Small intestine (tissue), 7 donors: Measurements from ENCODE around the gene SPEN. TPM values are rescaled to one million over a fixed set of nuclear protein-coding genes. Genes with fewer than 3 reads are reported as not detected.

ENCODE experiments used
- DNase-seq, 2 donors: peaks; one replicate each; pipeline versions ENCODE4 v3.0.0 to v3.0.0-alpha.2; 2013
- FAIRE-seq: peaks from 2 replicates; lab custom pipeline; 2012; peaks lifted over from hg19 to GRCh38; lab: Jason Lieb, UNC
- H3K27ac ChIP-seq, 3 donors: one replicate each; pipeline ENCODE4 v1.5.1; 2013; ENCODE audit warnings: low read length in 2 of 3, mild to moderate bottlenecking in 2 of 3, control low read depth in 1 of 3, inconsistent platforms in 1 of 3, low read depth in 1 of 3, moderate library complexity in 1 of 3
- H3K27me3 ChIP-seq, 3 donors: one replicate each; pipeline ENCODE4 v1.6.1; 2013; ENCODE audit warnings: low read length in 3 of 3, inconsistent platforms in 1 of 3; ENCODE audit not compliant: control insufficient read depth in 3 of 3, insufficient read depth in 3 of 3
- H3K36me3 ChIP-seq, 3 donors: one replicate each; pipeline ENCODE4 v1.6.1; 2013; ENCODE audit warnings: low read length in 3 of 3, inconsistent platforms in 1 of 3, low read depth in 1 of 3, mild to moderate bottlenecking in 1 of 3, moderate library complexity in 1 of 3; ENCODE audit not compliant: control insufficient read depth in 3 of 3, insufficient read depth in 2 of 3
- H3K4me1 ChIP-seq, 3 donors: one replicate each; pipeline ENCODE4 v1.6.1; 2013; ENCODE audit warnings: low read length in 2 of 3, inconsistent platforms in 1 of 3, low read depth in 1 of 3, mild to moderate bottlenecking in 1 of 3, moderate library complexity in 1 of 3; ENCODE audit not compliant: control insufficient read depth in 3 of 3, insufficient read depth in 2 of 3
- H3K4me3 ChIP-seq, 3 donors: one replicate each; pipeline ENCODE4 v1.5.1; 2013; ENCODE audit warnings: low read length in 3 of 3, control low read depth in 1 of 3, inconsistent platforms in 1 of 3, low read depth in 1 of 3, mild to moderate bottlenecking in 1 of 3, moderate library complexity in 1 of 3
- H3K9me3 ChIP-seq, 2 donors: one replicate each; pipeline ENCODE4 v1.6.1; 2013; ENCODE audit warnings: low read depth in 1 of 2, low read length in 1 of 2; ENCODE audit not compliant: control insufficient read depth in 2 of 2, insufficient read depth in 1 of 2
- WGBS, 3 donors: extraction: QIAGEN DNeasy Blood & Tissue Kit; methylation state at CpG; one replicate each; pipeline ENCODE4 v1.1.7; 2013; 5-methylcytosine and 5-hydroxymethylcytosine counted together
- polyA plus RNA-seq, 4 donors: library from polyadenylated mRNA; stranded (reverse) in 3 of 4; unstranded in 1 of 4; fragments of 200-250 nt in 3 of 4; fragments of 120-200 nt in 1 of 4; gene quantifications; one replicate each; pipeline versions ENCODE4 v1.2.1 to v1.2.3, GENCODE V29; 2013
- donor health status: healthy with polysubstance abuse.
- donor health status: control.
- donor health status: control.
- donor health status: Bipolar disorder and iron deficiency.
- donor health status: healthy.

The SPEN gene
- polyA plus RNA-seq, 4 donors: 12.2 to 48.8 (median 15.9) TPM

- H3K4me1 ChIP-seq: peaks cover 0 to 4% (median 0%) of the 10 kb centered on the region in 3 donors
- no peaks in the 10 kb centered on the region for H3K27me3 ChIP-seq
- no peaks in the 10 kb centered on the region for H3K9me3 ChIP-seq
- 24 to 48% (median 37%) methylated on average over 1 of the region's 1 CpG for WGBS, 3 donors
- no peak overlapping the region for H3K27ac ChIP-seq
- FAIRE-seq: no peak
- no peak overlapping the region for H3K4me3 ChIP-seq
- DNase-seq: no peak
- H3K36me3 ChIP-seq: peaks cover 0 to 20% (median 13%) of the 10 kb centered on the region in 3 donors
Measured at GRCh38 chr1:15874471-15874870, 27.0 kb downstream of the SPEN start.

GRCh38 chr1:15876357-15877055 is 29.0 kb downstream of the SPEN start:
- no peak overlapping the region for H3K4me3 ChIP-seq
- H3K9me3 ChIP-seq: no peaks in the 10 kb centered on the region
- DNase-seq (peak in 1 of 2 donors; percentile 26), FAIRE-seq (no peak)
- H3K27ac ChIP-seq: no peak overlapping the region
- H3K4me1 ChIP-seq: no peaks in the 10 kb centered on the region
- peaks cover 0 to 25% (median 13%) of the 10 kb centered on the region in 3 donors for H3K36me3 ChIP-seq
- WGBS, 3 donors: 88 to 92% (median 91%) methylated on average over 12 of the region's 12 CpGs
- H3K27me3 ChIP-seq: no peaks in the 10 kb centered on the region

GRCh38 chr1:15881961-15882360 is 34.5 kb downstream of the SPEN start:
- Histone ChIP-seq H3K27ac (no peak overlapping the region), H3K36me3 (peaks cover 0 to 20% (median 3%) of the 10 kb centered on the region in 3 donors), H3K4me1 (peaks cover 2 to 13% (median 4%) of the 10 kb centered on the region in 3 donors), H3K4me3 (no peak overlapping the region), H3K9me3 (no peaks in the 10 kb centered on the region), H3K27me3 (no peaks in the 10 kb centered on the region)
- DNase-seq (no peak), FAIRE-seq (no peak)
- 90 to 92% (median 92%) methylated on average over 5 of the region's 5 CpGs for WGBS, 3 donors

- H3K4me3 ChIP-seq: no peak overlapping the region
- H3K9me3 ChIP-seq: no peaks in the 10 kb centered on the region
- H3K36me3 ChIP-seq: peaks cover 0 to 16% (median 0%) of the 10 kb centered on the region in 3 donors
- H3K27me3 ChIP-seq: no peaks in the 10 kb centered on the region
- FAIRE-seq: no peak
- peaks cover 2 to 15% (median 4%) of the 10 kb centered on the region in 3 donors for H3K4me1 ChIP-seq
- DNase-seq: no peak
- no peak overlapping the region for H3K27ac ChIP-seq
- 95 to 100% (median 97%) methylated on average over 2 of the region's 2 CpGs for WGBS, 3 donors
Measured at GRCh38 chr1:15882665-15883064, 35.2 kb downstream of the SPEN start.

- no peak overlapping the region for H3K4me3 ChIP-seq
- no peaks in the 10 kb centered on the region for H3K27me3 ChIP-seq
- H3K9me3 ChIP-seq: no peaks in the 10 kb centered on the region
- peaks cover 2 to 15% (median 4%) of the 10 kb centered on the region in 3 donors for H3K4me1 ChIP-seq
- FAIRE-seq (no peak), DNase-seq (no peak)
- 81 to 84% (median 81%) methylated on average over 6 of the region's 6 CpGs for WGBS, 3 donors
- peaks cover 0 to 16% (median 0%) of the 10 kb centered on the region in 3 donors for H3K36me3 ChIP-seq
- no peak overlapping the region for H3K27ac ChIP-seq
Measured at GRCh38 chr1:15883326-15883725, 35.8 kb downstream of the SPEN start.

GRCh38 chr1:15884477-15884876 is 37.0 kb downstream of the SPEN start:
- DNase-seq (no peak), FAIRE-seq (no peak)
- H3K27ac ChIP-seq: peak overlapping the region in 2 of 3 donors; percentile 11 to 20
- WGBS, 3 donors: 69 to 84% (median 71%) methylated on average over 4 of the region's 4 CpGs
- H3K4me1 ChIP-seq: peaks cover 2 to 15% (median 4%) of the 10 kb centered on the region in 3 donors
- H3K4me3 ChIP-seq: no peak overlapping the region
- no peaks in the 10 kb centered on the region for H3K9me3 ChIP-seq
- no peaks in the 10 kb centered on the region for H3K27me3 ChIP-seq
- H3K36me3 ChIP-seq: peaks cover 0 to 17% (median 0%) of the 10 kb centered on the region in 3 donors

- H3K36me3 ChIP-seq: peaks cover 0 to 20% (median 0%) of the 10 kb centered on the region in 3 donors
- FAIRE-seq (no peak), DNase-seq (no peak)
- 32 to 47% (median 32%) methylated on average over 5 of the region's 5 CpGs for WGBS, 3 donors
- no peaks in the 10 kb centered on the region for H3K27me3 ChIP-seq
- H3K9me3 ChIP-seq: no peaks in the 10 kb centered on the region
- peaks cover 2 to 15% (median 4%) of the 10 kb centered on the region in 3 donors for H3K4me1 ChIP-seq
- H3K27ac ChIP-seq: peak overlapping the region; percentile 41 to 96 (median 89)
- H3K4me3 ChIP-seq: no peak overlapping the region
Measured at GRCh38 chr1:15885269-15885668, 37.8 kb downstream of the SPEN start.

- H3K4me3 ChIP-seq: peak overlapping the region in 2 of 3 donors; percentile 19 to 43
- 7 to 21% (median 14%) methylated on average over 14 of the region's 14 CpGs for WGBS, 3 donors
- H3K27me3 ChIP-seq: no peaks in the 10 kb centered on the region
- DNase-seq (peak; percentile 94 to 96), FAIRE-seq (no peak)
- peak overlapping the region; percentile 54 to 96 (median 89) for H3K27ac ChIP-seq
- H3K36me3 ChIP-seq: peaks cover 0 to 17% (median 2%) of the 10 kb centered on the region in 3 donors
- no peaks in the 10 kb centered on the region for H3K9me3 ChIP-seq
- H3K4me1 ChIP-seq: peaks cover 2 to 15% (median 4%) of the 10 kb centered on the region in 3 donors
Measured at GRCh38 chr1:15885701-15886610, 38.4 kb downstream of the SPEN start.
